CD14-positive monocyte (primary cell): ENCODE data around the gene STX4. TPM values are rescaled to one million over a fixed set of nuclear protein-coding genes. Genes with fewer than 3 reads are reported as not detected.

Experiments
- DNase-seq, 3 donors: peaks; one replicate each; pipeline ENCODE4 v3.0.0-alpha.2; 2011 to 2022
- H2AFZ ChIP-seq: 2 replicates; pipeline ENCODE4 v1.6.0; 2012; ENCODE audit warnings: mild to moderate bottlenecking, low read depth, low read length, inconsistent platforms; ENCODE audit not compliant: insufficient read depth, poor library complexity, severe bottlenecking
- H3K27ac ChIP-seq, 2 donors: 1 replicate in 1 of 2; 2 replicates in 1 of 2; pipeline ENCODE4 v1.5.1; 2012 to 2013; ENCODE audit warnings: low read length in 2 of 2, control low read depth in 1 of 2, inconsistent platforms in 1 of 2, low read depth in 1 of 2, mild to moderate bottlenecking in 1 of 2
- H3K27me3 ChIP-seq, 2 donors: one replicate each; pipeline versions ENCODE4 v1.6.0 to v1.6.1; 2011 to 2013; ENCODE audit warnings: low read length in 2 of 2; ENCODE audit not compliant: control insufficient read depth in 2 of 2, insufficient read depth in 2 of 2
- H3K36me3 ChIP-seq, 2 donors: replicated peaks in 1 of 2; 1 replicate in 1 of 2; 2 replicates in 1 of 2; pipeline versions ENCODE4 v1.5.1 to v1.6.1; 2012 to 2013; ENCODE audit warnings: low read length in 2 of 2, control low read depth in 1 of 2, inconsistent platforms in 1 of 2, mild to moderate bottlenecking in 1 of 2; ENCODE audit not compliant: insufficient read depth in 2 of 2, control insufficient read depth in 1 of 2
- H3K4me1 ChIP-seq, 2 donors: 1 replicate in 1 of 2; 2 replicates in 1 of 2; pipeline versions ENCODE4 v1.5.1 to v1.6.1; 2012 to 2013; ENCODE audit warnings: low read length in 2 of 2, control low read depth in 1 of 2, inconsistent platforms in 1 of 2, mild to moderate bottlenecking in 1 of 2, moderate library complexity in 1 of 2; ENCODE audit not compliant: insufficient read depth in 2 of 2, control insufficient read depth in 1 of 2
- H3K4me2 ChIP-seq: replicated peaks from 2 replicates; pipeline ENCODE3; 2012; ENCODE audit warnings: low read length, moderate library complexity, mild to moderate bottlenecking; ENCODE audit not compliant: poor library complexity, severe bottlenecking; ENCODE audit errors: extremely low read depth
- H3K4me3 ChIP-seq, 3 experiments: fragments of 200-600 bp in 1 of 3; sonication (generic) in 1 of 3; replicated peaks in 1 of 3; 1 replicate in 2 of 3; 2 replicates in 1 of 3; pipeline ENCODE4 v1.5.1; 2011 to 2013; ENCODE audit warnings: low read length in 3 of 3, mild to moderate bottlenecking in 3 of 3, control low read depth in 2 of 3, low read depth in 2 of 3, inconsistent platforms in 1 of 3, moderate library complexity in 1 of 3
- H3K79me2 ChIP-seq: 2 replicates; pipeline ENCODE4 v1.6.0; 2012; ENCODE audit warnings: mild to moderate bottlenecking, control low read depth, inconsistent platforms, low read length, moderate library complexity; ENCODE audit not compliant: insufficient read depth
- H3K9ac ChIP-seq: 2 replicates; pipeline ENCODE4 v1.6.0; 2017; ENCODE audit warnings: low read length, mild to moderate bottlenecking; ENCODE audit not compliant: insufficient read depth, poor library complexity, severe bottlenecking
- H3K9me3 ChIP-seq, 2 donors: replicated peaks in 1 of 2; 1 replicate in 1 of 2; 2 replicates in 1 of 2; pipeline versions ENCODE4 v1.5.1 to v1.6.1; 2012 to 2013; ENCODE audit warnings: low read length in 2 of 2, control low read depth in 1 of 2; ENCODE audit not compliant: control insufficient read depth in 1 of 2, insufficient read depth in 1 of 2
- H4K20me1 ChIP-seq: 2 replicates; pipeline ENCODE4 v1.6.0; 2012; ENCODE audit warnings: mild to moderate bottlenecking, low read length, control low read depth, moderate library complexity; ENCODE audit not compliant: insufficient read depth
- H3K27ac Mint-ChIP-seq, 7 donors: one replicate each; pipeline ENCODE4 v1.8.0; 2020; ENCODE audit warnings: mild to moderate bottlenecking in 7 of 7, mixed read lengths in 7 of 7, moderate library complexity in 6 of 7, inconsistent platforms in 2 of 7
- H3K27me3 Mint-ChIP-seq, 3 donors: one replicate each; pipeline ENCODE4 v1.8.0; 2021 to 2022; ENCODE audit warnings: low read depth in 3 of 3, mild to moderate bottlenecking in 3 of 3, mixed read lengths in 3 of 3, moderate library complexity in 3 of 3, inconsistent platforms in 1 of 3
- H3K36me3 Mint-ChIP-seq, 2 donors: one replicate each; pipeline ENCODE4 v1.8.0; 2020; ENCODE audit warnings: mixed read lengths in 2 of 2, inconsistent platforms in 1 of 2, mild to moderate bottlenecking in 1 of 2
- H3K4me1 Mint-ChIP-seq: one replicate; pipeline ENCODE4 v1.8.0; 2020; ENCODE audit warnings: mild to moderate bottlenecking, mixed read lengths
- H3K4me3 Mint-ChIP-seq, 2 donors: one replicate each; pipeline ENCODE4 v1.8.0; 2020; ENCODE audit warnings: mild to moderate bottlenecking in 2 of 2, mixed read lengths in 2 of 2, moderate library complexity in 1 of 2
- H3K9me3 Mint-ChIP-seq, 7 donors: one replicate each; pipeline ENCODE4 v1.8.0; 2020 to 2022; ENCODE audit warnings: mixed read lengths in 7 of 7, mild to moderate bottlenecking in 6 of 7, moderate library complexity in 6 of 7, inconsistent platforms in 2 of 7
- WGBS: methylation state at CpG from one replicate; pipeline ENCODE4 v1.1.5; 2013; ENCODE audit warnings: missing lambda C conversion rate; ENCODE audit not compliant: insufficient coverage; 5-methylcytosine and 5-hydroxymethylcytosine counted together
- intact Hi-C, 2 donors: fragments of 100-400 bp; cut with micrococcal nuclease; formaldehyde crosslinking; loops; one replicate each; pipeline versions ENCODE4 v1.15.0 to v1.15.1; 2023
- polyA plus RNA-seq, 3 donors: library from polyadenylated mRNA; depleted of rRNA in 1 of 3; unstranded in 2 of 3; stranded (reverse) in 1 of 3; fragments of 300-500 nt in 2 of 3; fragments of >200 nt in 1 of 3; fragmentation: Illumina TruSeq in 2 of 3; gene quantifications; 1 replicate in 2 of 3; 2 replicates in 1 of 3; pipeline ENCODE4 v1.2.3, GENCODE V29; 2012 to 2021
- TF ChIP-seq, protein P1 (sequence below): fragments of 200-600 bp; IDR thresholded peaks from one replicate; pipeline ENCODE4 v1.8.0; 2022; ENCODE audit warnings: antibody characterized with exemption, mild to moderate bottlenecking

Gene STX4
- polyA plus RNA-seq, 3 donors: 18.6 to 186 (median 21.8) TPM

GRCh38 chr16:31004658-31005057 is 28.7 kb upstream of the STX4 start:
- Mint-ChIP-seq H3K36me3 (peaks cover 0 to under 1% of the 10 kb centered on the region in 2 donors), H3K27ac (no peak overlapping the region), H3K27me3 (peaks cover 19 to 38% (median 21%) of the 10 kb centered on the region in 3 donors), H3K4me1 (peaks cover 6% of the 10 kb centered on the region), H3K9me3 (no peaks in the 10 kb centered on the region), H3K4me3 (no peak overlapping the region)
- no peak overlapping the region for H3K4me3 ChIP-seq
- intact Hi-C loops: no loop called here
- H3K79me2 ChIP-seq: no peaks in the 10 kb centered on the region
- no peak overlapping the region for H2AFZ ChIP-seq
- H3K36me3 ChIP-seq: no peaks in the 10 kb centered on the region
- H3K4me2 ChIP-seq: no peak overlapping the region
- H3K27ac ChIP-seq: no peak overlapping the region
- peaks cover 0 to 11% of the 10 kb centered on the region in 2 donors for H3K27me3 ChIP-seq
- 88% methylated on average over 2 of the region's 2 CpGs for WGBS
- no peak for DNase-seq
- TF ChIP-seq, protein P1, sequence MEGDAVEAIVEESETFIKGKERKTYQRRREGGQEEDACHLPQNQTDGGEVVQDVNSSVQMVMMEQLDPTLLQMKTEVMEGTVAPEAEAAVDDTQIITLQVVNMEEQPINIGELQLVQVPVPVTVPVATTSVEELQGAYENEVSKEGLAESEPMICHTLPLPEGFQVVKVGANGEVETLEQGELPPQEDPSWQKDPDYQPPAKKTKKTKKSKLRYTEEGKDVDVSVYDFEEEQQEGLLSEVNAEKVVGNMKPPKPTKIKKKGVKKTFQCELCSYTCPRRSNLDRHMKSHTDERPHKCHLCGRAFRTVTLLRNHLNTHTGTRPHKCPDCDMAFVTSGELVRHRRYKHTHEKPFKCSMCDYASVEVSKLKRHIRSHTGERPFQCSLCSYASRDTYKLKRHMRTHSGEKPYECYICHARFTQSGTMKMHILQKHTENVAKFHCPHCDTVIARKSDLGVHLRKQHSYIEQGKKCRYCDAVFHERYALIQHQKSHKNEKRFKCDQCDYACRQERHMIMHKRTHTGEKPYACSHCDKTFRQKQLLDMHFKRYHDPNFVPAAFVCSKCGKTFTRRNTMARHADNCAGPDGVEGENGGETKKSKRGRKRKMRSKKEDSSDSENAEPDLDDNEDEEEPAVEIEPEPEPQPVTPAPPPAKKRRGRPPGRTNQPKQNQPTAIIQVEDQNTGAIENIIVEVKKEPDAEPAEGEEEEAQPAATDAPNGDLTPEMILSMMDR: no peak
- H3K9me3 ChIP-seq: no peaks in the 10 kb centered on the region
- H3K4me1 ChIP-seq: peaks cover 4 to 6% of the 10 kb centered on the region in 2 donors
- no peaks in the 10 kb centered on the region for H4K20me1 ChIP-seq
- H3K9ac ChIP-seq: no peak overlapping the region

DNA sequence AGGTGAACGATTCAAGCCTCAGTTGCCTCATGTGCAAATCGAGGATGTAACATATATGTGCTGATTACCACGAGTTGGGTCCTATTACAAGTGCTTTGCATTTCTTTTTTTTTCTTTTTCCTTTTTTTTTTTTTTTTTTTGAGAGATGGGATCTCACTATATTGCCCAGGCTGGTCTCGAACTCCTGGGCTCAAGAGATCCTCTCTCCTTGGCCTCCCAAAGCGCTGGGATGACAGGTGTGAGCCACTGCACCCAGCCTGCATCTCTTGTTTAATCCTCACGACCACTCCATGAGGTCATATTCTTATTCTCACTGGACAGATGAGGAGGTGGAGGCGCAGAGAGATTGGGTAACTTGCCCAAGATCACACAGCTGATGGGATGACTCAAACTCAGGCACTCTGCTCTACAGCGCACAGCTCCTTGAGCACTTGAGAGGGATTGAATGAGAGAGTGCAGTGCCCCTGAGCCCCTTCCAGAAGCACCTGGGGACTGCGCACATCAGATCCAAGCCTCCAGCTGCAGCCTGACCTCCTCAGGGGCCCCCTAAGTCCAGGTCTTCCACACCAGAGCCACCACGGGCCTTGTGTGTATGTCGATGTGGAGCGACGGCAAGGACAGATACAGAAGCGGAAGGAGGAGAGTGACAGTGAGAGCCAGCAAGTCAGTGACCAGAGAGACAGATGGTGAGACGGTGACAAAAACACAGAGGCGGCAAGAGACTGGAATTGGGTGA is 27.8 kb upstream of the STX4 start:
- no peak overlapping the region for H3K27ac ChIP-seq
- peaks cover 0 to 3% of the 10 kb centered on the region in 2 donors for H3K36me3 Mint-ChIP-seq
- H3K27me3 Mint-ChIP-seq: peaks cover 25 to 46% (median 27%) of the 10 kb centered on the region in 3 donors
- no peak overlapping the region for H3K4me2 ChIP-seq
- H3K9ac ChIP-seq: no peak overlapping the region
- no peak overlapping the region for H2AFZ ChIP-seq
- H3K4me3 ChIP-seq: no peak overlapping the region
- peaks cover 5% of the 10 kb centered on the region for H3K4me1 Mint-ChIP-seq
- H3K27ac Mint-ChIP-seq: no peak overlapping the region
- intact Hi-C loops: no loop called here
- TF ChIP-seq, protein P1: no peak
- no peaks in the 10 kb centered on the region for H3K79me2 ChIP-seq
- H3K9me3 Mint-ChIP-seq: peaks cover 0 to 5% (median 0%) of the 10 kb centered on the region in 7 donors
- no peaks in the 10 kb centered on the region for H4K20me1 ChIP-seq
- peaks cover 0 to 18% of the 10 kb centered on the region in 2 donors for H3K27me3 ChIP-seq
- 96% methylated on average over 8 of the region's 16 CpGs for WGBS
- H3K36me3 ChIP-seq: no peaks in the 10 kb centered on the region
- peaks cover 4% of the 10 kb centered on the region in 2 donors for H3K4me1 ChIP-seq
- no peak for DNase-seq
- H3K9me3 ChIP-seq: no peaks in the 10 kb centered on the region
- H3K4me3 Mint-ChIP-seq: no peak overlapping the region
